Kidney (tissue), 14 donors: ENCODE measurements around the gene ILK. TPM values are rescaled to one million over a fixed set of nuclear protein-coding genes. Genes with fewer than 3 reads are reported as not detected.

ENCODE experiments used
- DNase-seq, 5 donors: peaks; one replicate each; pipeline ENCODE4 v3.0.0-alpha.2; 2013 to 2020
- FAIRE-seq: peaks from 2 replicates; lab custom pipeline; 2012; peaks lifted over from hg19 to GRCh38; lab: Jason Lieb, UNC
- H3K27ac ChIP-seq, 2 donors: one replicate each; pipeline ENCODE4 v1.7.0; 2013; ENCODE audit warnings: low read depth in 2 of 2, low read length in 2 of 2, inconsistent platforms in 1 of 2
- H3K27me3 ChIP-seq: one replicate; pipeline ENCODE4 v1.7.1; 2013; ENCODE audit warnings: low read length, inconsistent platforms; ENCODE audit not compliant: control insufficient read depth, insufficient read depth
- H3K36me3 ChIP-seq, 3 donors: one replicate each; pipeline versions ENCODE4 v1.7.0 to v1.7.1; 2013; ENCODE audit warnings: low read length in 3 of 3, control low read depth in 1 of 3, inconsistent platforms in 1 of 3; ENCODE audit not compliant: insufficient read depth in 3 of 3, control insufficient read depth in 2 of 3
- H3K4me1 ChIP-seq, 3 donors: one replicate each; pipeline versions ENCODE4 v1.7.0 to v1.7.1; 2013; ENCODE audit warnings: low read length in 3 of 3, inconsistent platforms in 1 of 3, low read depth in 1 of 3; ENCODE audit not compliant: control insufficient read depth in 2 of 3, insufficient read depth in 2 of 3
- H3K4me3 ChIP-seq, 3 donors: one replicate each; pipeline versions ENCODE4 v1.7.0 to v1.8.1; 2013; ENCODE audit warnings: low read length in 3 of 3, control low read depth in 1 of 3, inconsistent platforms in 1 of 3
- H3K9ac ChIP-seq, 3 donors: one replicate each; pipeline versions ENCODE4 v1.7.0 to v1.7.1; 2013; ENCODE audit warnings: low read length in 3 of 3, control low read depth in 1 of 3, inconsistent platforms in 1 of 3
- H3K9me3 ChIP-seq, 3 donors: one replicate each; pipeline versions ENCODE4 v1.7.0 to v1.7.1; 2013; ENCODE audit warnings: low read length in 3 of 3, control low read depth in 1 of 3, inconsistent platforms in 1 of 3; ENCODE audit not compliant: control insufficient read depth in 2 of 3, insufficient read depth in 1 of 3
- CTCF ChIP-seq: IDR thresholded peaks from 3 replicates; pipeline ENCODE4 v1.5.1; 2012; ENCODE audit warnings: mild to moderate bottlenecking, moderate library complexity, borderline replicate concordance; ENCODE audit not compliant: insufficient read depth; ENCODE audit errors: extremely low read depth
- intact Hi-C: fragments of 100-400 bp; cut with DNase I; formaldehyde crosslinking; loops from one replicate; pipeline ENCODE4 v1.11.1; 2022
- polyA plus RNA-seq: library from polyadenylated mRNA; stranded (reverse); fragments of 350-450 nt; fragmentation: Illumina TruSeq; extraction: RNeasy Lipid Tissue Mini Kit (QIAGEN cat#74804); gene quantifications from one replicate; pipeline ENCODE4 v1.2.3, GENCODE V29; 2014; ENCODE audit warnings: low read depth, low replicate concordance; ENCODE audit not compliant: insufficient read depth
- total RNA-seq: library from RNA; stranded (reverse); fragmentation: NEBNext Ultra II Directional; extraction: Animal tissue kit (Norgen Biotek cat#: 25700); gene quantifications from one replicate; pipeline ENCODE4 v1.2.1, GENCODE V29; 2021
- donor health status: control.
- donor health status: control.
- donor health status: control.
- donor health status: control.
- donor health status: control.
- donor health status: DM: yes; HTN: yes; CAD: no.
- donor health status: Normal renal cell carcinoma (clear cell type).

The ILK gene
- total and polyA plus RNA-seq, 2 donors from 2014 or later, result 149 to 170 TPM

GRCh38 chr11:6565325-6565724, 38.2 kb upstream of the ILK start:
- no peaks in the 10 kb centered on the region for H3K36me3 ChIP-seq
- no peak for TF ChIP-seq CTCF
- intact Hi-C loops, result no loop called here
- DNase-seq, result no peak
- H3K9me3 ChIP-seq, result no peaks in the 10 kb centered on the region
- H3K9ac ChIP-seq, result no peak overlapping the region
- FAIRE-seq, result no peak
- no peak overlapping the region for H3K27ac ChIP-seq
- H3K4me3 ChIP-seq, result no peak overlapping the region
- no peaks in the 10 kb centered on the region for H3K27me3 ChIP-seq
- H3K4me1 ChIP-seq, result peaks cover 0 to 10% (median 0%) of the 10 kb centered on the region in 3 donors

GRCh38 chr11:6565988-6566703, 37.4 kb upstream of the ILK start:
- FAIRE-seq (no peak), DNase-seq (no peak)
- H3K27me3 ChIP-seq, result no peaks in the 10 kb centered on the region
- no peak for TF ChIP-seq CTCF
- no peaks in the 10 kb centered on the region for H3K36me3 ChIP-seq
- peaks cover 0 to 10% (median 0%) of the 10 kb centered on the region in 3 donors for H3K4me1 ChIP-seq
- H3K4me3 ChIP-seq, result no peak overlapping the region
- intact Hi-C loops, result no loop called here
- no peaks in the 10 kb centered on the region for H3K9me3 ChIP-seq
- H3K27ac ChIP-seq, result no peak overlapping the region
- H3K9ac ChIP-seq, result no peak overlapping the region

GRCh38 chr11:6566704-6567370, 36.7 kb upstream of the ILK start:
- Histone ChIP-seq H3K27ac (no peak overlapping the region), H3K9me3 (no peaks in the 10 kb centered on the region), H3K36me3 (no peaks in the 10 kb centered on the region), H3K4me3 (no peak overlapping the region), H3K4me1 (peaks cover 0 to 10% (median 0%) of the 10 kb centered on the region in 3 donors), H3K9ac (no peak overlapping the region), H3K27me3 (no peaks in the 10 kb centered on the region)
- TF ChIP-seq CTCF, result no peak
- FAIRE-seq (no peak), DNase-seq (no peak)
- intact Hi-C loops, result no loop called here
